Epidermal melanocyte (primary cell): Measurements from ENCODE around the gene LMNTD1.

Experiments
- DNase-seq: peaks from one replicate; pipeline ENCODE4 v3.0.0; 2011; ENCODE audit warnings: low spot score; ENCODE audit not compliant: insufficient read length

Gene LMNTD1

GRCh38 chr12:25552681-25553080 lies 402 bp downstream of the LMNTD1 start:
- DNase-seq, result no peak

GRCh38 chr12:25550186-25550585 lies 2.9 kb downstream of the LMNTD1 start:
- no peak for DNase-seq

- no peak for DNase-seq
Observed at GRCh38 chr12:25549120-25549519, 4.0 kb downstream of the LMNTD1 start.

- DNase-seq, result no peak
Observed at GRCh38 chr12:25546318-25546717, 6.8 kb downstream of the LMNTD1 start.

GRCh38 chr12:25533150-25533549 lies 19.9 kb downstream of the LMNTD1 start:
- DNase-seq, result no peak

- DNase-seq, result no peak
Observed at GRCh38 chr12:25531502-25532052, 21.5 kb downstream of the LMNTD1 start.

- DNase-seq, result no peak
Observed at GRCh38 chr12:25529738-25530137, 23.3 kb downstream of the LMNTD1 start.

GRCh38 chr12:25526778-25527177 lies 26.3 kb downstream of the LMNTD1 start:
- DNase-seq, result no peak

- no peak for DNase-seq
Observed at GRCh38 chr12:25524366-25524765, 28.7 kb downstream of the LMNTD1 start.

- no peak for DNase-seq
Observed at GRCh38 chr12:25521625-25522256, 31.3 kb downstream of the LMNTD1 start.

- DNase-seq, result no peak
Observed at GRCh38 chr12:25518512-25518911, 34.6 kb downstream of the LMNTD1 start.

- no peak for DNase-seq
Observed at GRCh38 chr12:25504744-25505143, 48.3 kb downstream of the LMNTD1 start.

GRCh38 chr12:25503666-25504065 lies 49.4 kb downstream of the LMNTD1 start:
- no peak for DNase-seq

- DNase-seq, result no peak
Observed at GRCh38 chr12:25502596-25502995, 50.5 kb downstream of the LMNTD1 start.

- no peak for DNase-seq
Observed at GRCh38 chr12:25502118-25502517, 51.0 kb downstream of the LMNTD1 start.

GRCh38 chr12:25501549-25501948 lies 51.5 kb downstream of the LMNTD1 start:
- DNase-seq, result no peak

GRCh38 chr12:25500651-25501050 lies 52.4 kb downstream of the LMNTD1 start:
- DNase-seq, result no peak

GRCh38 chr12:25497021-25497420 lies 56.1 kb downstream of the LMNTD1 start:
- no peak for DNase-seq

GRCh38 chr12:25496098-25496587 lies 56.9 kb downstream of the LMNTD1 start:
- no peak for DNase-seq

- no peak for DNase-seq
Observed at GRCh38 chr12:25495331-25496097, 57.6 kb downstream of the LMNTD1 start.

GRCh38 chr12:25494926-25495325 lies 58.2 kb downstream of the LMNTD1 start:
- no peak for DNase-seq

GRCh38 chr12:25493682-25494081 lies 59.4 kb downstream of the LMNTD1 start:
- no peak for DNase-seq
